SU-DHL-6 (cell line): ENCODE measurements around the gene UFD1.

Experiments used
- H2AFZ ChIP-seq: fragments of 200-600 bp; sonication (generic); 2 replicates; pipeline ENCODE4 v1.6.1; 2014; ENCODE audit warnings: low read depth, mild to moderate bottlenecking, moderate library complexity, mixed read lengths, antibody characterized with exemption, low read length; ENCODE audit not compliant: severe bottlenecking
- H3F3A ChIP-seq: fragments of 200-600 bp; shearing (Covaris generic); 2 replicates; pipeline ENCODE4 v1.6.0; 2016; ENCODE audit warnings: antibody characterized with exemption, mild to moderate bottlenecking; ENCODE audit not compliant: insufficient read depth
- H3K27ac ChIP-seq: fragments of 200-600 bp; sonication (generic); 2 replicates; pipeline ENCODE4 v1.5.1; 2016; ENCODE audit warnings: low read depth, mild to moderate bottlenecking, low read length, moderate library complexity, mixed read lengths
- H3K27me3 ChIP-seq: fragments of 200-600 bp; sonication (generic), shearing (Covaris generic); 2 replicates; pipeline ENCODE4 v1.6.0; 2014; ENCODE audit warnings: mild to moderate bottlenecking, low read length
- H3K36me3 ChIP-seq: fragments of 200-600 bp; sonication (generic); 2 replicates; pipeline ENCODE4 v1.6.1; 2014; ENCODE audit warnings: mild to moderate bottlenecking, low read length, mixed read lengths
- H3K4me2 ChIP-seq: fragments of 300-600, 200-600 bp; shearing (Covaris generic), sonication (generic); 2 replicates; pipeline ENCODE4 v1.6.0; 2014; ENCODE audit warnings: low read length, low read depth, mild to moderate bottlenecking; ENCODE audit not compliant: poor library complexity, severe bottlenecking
- H3K4me3 ChIP-seq: fragments of 200-600 bp; sonication (generic); 2 replicates; pipeline ENCODE4 v1.5.1; 2014; ENCODE audit warnings: antibody characterized with exemption, low read length, mild to moderate bottlenecking, mixed read lengths; ENCODE audit not compliant: insufficient read depth, poor library complexity, severe bottlenecking
- H3K79me2 ChIP-seq: fragments of 200-600 bp; sonication (generic); 2 replicates; pipeline ENCODE4 v1.6.1; 2014; ENCODE audit warnings: mild to moderate bottlenecking, low read length, moderate library complexity; ENCODE audit not compliant: insufficient read depth
- H3K9ac ChIP-seq: fragments of 200-600 bp; sonication (generic); 2 replicates; pipeline ENCODE4 v1.7.0; 2014; ENCODE audit warnings: mild to moderate bottlenecking, low read length
- H3K9me2 ChIP-seq: fragments of 200-600 bp; sonication (generic); replicated peaks from 2 replicates; pipeline ENCODE4 v1.6.1; 2014; ENCODE audit warnings: low read length; ENCODE audit not compliant: insufficient read depth
- H3K9me3 ChIP-seq: fragments of 200-600 bp; sonication (generic); 2 replicates; pipeline ENCODE4 v1.6.1; 2014; ENCODE audit warnings: low read length, mixed read lengths; ENCODE audit not compliant: insufficient read depth
- H4K20me1 ChIP-seq: fragments of 200-600 bp; sonication (generic); 2 replicates; pipeline ENCODE4 v1.6.1; 2014; ENCODE audit warnings: low read depth, mild to moderate bottlenecking, antibody characterized with exemption, low read length, moderate library complexity, mixed read lengths
- EZH2phosphoT487 ChIP-seq: fragments of 200-600 bp; sonication (generic), shearing (Covaris generic); conservative IDR thresholded peaks from 2 replicates; pipeline ENCODE4 v1.6.1; 2018; ENCODE audit warnings: mild to moderate bottlenecking, antibody characterized with exemption, low read length, moderate library complexity, mixed read lengths
- TF ChIP-seq, protein P1 (sequence below): fragments of 200-600 bp; sonication (generic); IDR thresholded peaks from one replicate; pipeline ENCODE4 v1.5.1; 2017; ENCODE audit warnings: antibody characterized with exemption, mild to moderate bottlenecking, low read length, moderate library complexity; ENCODE audit not compliant: insufficient read depth, poor library complexity, severe bottlenecking

UFD1 gene

DNA sequence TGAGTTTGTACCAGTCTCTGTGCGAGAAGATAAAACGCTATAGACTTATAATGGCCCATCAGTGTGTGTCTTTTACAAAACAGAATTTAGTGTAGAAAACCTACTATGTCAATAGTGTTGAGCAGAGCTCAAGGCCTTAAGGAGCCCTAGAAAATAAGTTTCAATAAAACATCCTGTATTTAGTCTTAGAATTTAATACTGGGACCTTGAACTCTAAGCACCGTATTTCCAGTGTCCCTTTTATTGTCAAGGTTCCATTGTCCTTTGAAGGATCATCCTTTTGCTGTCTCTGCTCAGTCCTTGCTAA is 17.3 kb upstream of the UFD1 start:
- H3K27ac ChIP-seq = no peak overlapping the region
- no peaks in the 10 kb centered on the region for H3K27me3 ChIP-seq
- TF ChIP-seq EZH2phosphoT487 = no peak
- TF ChIP-seq, protein P1, sequence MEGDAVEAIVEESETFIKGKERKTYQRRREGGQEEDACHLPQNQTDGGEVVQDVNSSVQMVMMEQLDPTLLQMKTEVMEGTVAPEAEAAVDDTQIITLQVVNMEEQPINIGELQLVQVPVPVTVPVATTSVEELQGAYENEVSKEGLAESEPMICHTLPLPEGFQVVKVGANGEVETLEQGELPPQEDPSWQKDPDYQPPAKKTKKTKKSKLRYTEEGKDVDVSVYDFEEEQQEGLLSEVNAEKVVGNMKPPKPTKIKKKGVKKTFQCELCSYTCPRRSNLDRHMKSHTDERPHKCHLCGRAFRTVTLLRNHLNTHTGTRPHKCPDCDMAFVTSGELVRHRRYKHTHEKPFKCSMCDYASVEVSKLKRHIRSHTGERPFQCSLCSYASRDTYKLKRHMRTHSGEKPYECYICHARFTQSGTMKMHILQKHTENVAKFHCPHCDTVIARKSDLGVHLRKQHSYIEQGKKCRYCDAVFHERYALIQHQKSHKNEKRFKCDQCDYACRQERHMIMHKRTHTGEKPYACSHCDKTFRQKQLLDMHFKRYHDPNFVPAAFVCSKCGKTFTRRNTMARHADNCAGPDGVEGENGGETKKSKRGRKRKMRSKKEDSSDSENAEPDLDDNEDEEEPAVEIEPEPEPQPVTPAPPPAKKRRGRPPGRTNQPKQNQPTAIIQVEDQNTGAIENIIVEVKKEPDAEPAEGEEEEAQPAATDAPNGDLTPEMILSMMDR = no peak
- no peak overlapping the region for H3K9ac ChIP-seq
- H3K9me3 ChIP-seq = no peaks in the 10 kb centered on the region
- H3K79me2 ChIP-seq = no peaks in the 10 kb centered on the region
- H4K20me1 ChIP-seq = no peaks in the 10 kb centered on the region
- H3K4me2 ChIP-seq = no peak overlapping the region
- no peak overlapping the region for H3K4me3 ChIP-seq
- no peaks in the 10 kb centered on the region for H3K9me2 ChIP-seq
- H3K36me3 ChIP-seq = no peaks in the 10 kb centered on the region
- no peak overlapping the region for H2AFZ ChIP-seq
- no peaks in the 10 kb centered on the region for H3F3A ChIP-seq

DNA sequence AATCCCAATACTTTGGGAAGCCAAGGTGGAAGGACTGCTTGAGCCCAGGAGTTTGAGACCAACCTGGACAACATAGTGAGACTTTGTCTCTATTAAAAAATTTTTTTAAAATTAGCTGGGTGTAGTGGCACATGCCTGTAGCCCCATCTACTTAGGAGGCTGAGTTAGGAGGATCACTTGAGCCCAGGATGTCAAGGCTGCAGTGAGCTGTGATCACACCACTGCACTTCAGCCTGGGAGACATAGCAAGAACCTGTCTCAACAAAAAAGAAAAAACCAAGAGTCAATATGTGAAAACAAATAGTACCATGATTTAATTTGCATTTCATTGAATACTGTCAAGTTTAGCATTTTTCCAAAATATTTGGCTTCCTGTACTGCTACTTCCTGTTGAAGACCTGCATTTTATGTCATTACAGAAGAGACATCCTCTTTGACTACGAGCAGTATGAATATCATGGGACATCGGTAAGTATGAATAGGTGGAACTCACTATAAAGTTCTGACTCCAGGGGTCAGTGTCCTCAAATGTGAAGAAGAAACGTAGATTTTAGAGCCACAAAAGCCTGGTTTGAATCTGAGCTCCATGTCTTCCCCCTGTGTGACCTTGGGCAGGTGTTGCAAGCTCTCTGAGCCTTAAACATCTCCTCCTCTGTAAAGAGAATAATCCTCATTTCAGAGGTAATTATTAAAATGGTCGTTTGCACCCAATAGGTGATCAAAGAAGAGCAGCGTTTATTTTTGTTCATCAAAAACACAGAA is 16.8 kb upstream of the UFD1 start:
- TF ChIP-seq EZH2phosphoT487 = no peak
- TF ChIP-seq, protein P1 = no peak
- Histone ChIP-seq H3K9ac (no peak overlapping the region), H3F3A (no peaks in the 10 kb centered on the region), H3K36me3 (no peaks in the 10 kb centered on the region), H4K20me1 (no peaks in the 10 kb centered on the region), H3K4me3 (no peak overlapping the region), H2AFZ (no peak overlapping the region), H3K27ac (no peak overlapping the region), H3K27me3 (no peaks in the 10 kb centered on the region), H3K4me2 (no peak overlapping the region), H3K79me2 (no peaks in the 10 kb centered on the region), H3K9me2 (no peaks in the 10 kb centered on the region), H3K9me3 (no peaks in the 10 kb centered on the region)

DNA sequence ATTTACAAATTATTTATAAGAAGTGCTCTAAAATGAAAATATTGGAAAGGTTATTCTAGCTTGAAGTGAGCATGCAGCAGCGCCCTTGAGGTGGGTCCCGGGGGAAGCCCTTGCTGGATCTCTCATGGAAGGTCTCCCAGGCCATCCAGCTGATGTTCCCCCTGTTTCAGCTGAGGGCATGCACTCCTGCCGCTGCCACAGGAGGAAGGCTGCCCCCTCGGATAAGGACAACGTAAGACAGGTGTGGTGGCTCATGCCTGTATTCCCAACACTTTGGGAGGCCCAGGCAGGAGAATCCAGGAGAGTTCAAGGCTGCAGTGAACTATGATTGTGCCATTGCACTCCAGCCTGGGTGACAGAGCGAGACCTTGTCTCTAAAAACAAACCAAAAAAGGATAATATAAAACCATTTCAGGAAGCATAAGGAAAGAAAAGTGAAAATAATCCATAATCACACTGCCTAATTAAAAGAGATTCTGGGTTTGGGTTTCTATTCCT is 15.7 kb upstream of the UFD1 start:
- H3K9me2 ChIP-seq = no peaks in the 10 kb centered on the region

More for the DNA sequence above, 15.7 kb upstream of the UFD1 start:
- Histone ChIP-seq H4K20me1 (no peaks in the 10 kb centered on the region), H3K9me3 (no peaks in the 10 kb centered on the region), H3K4me3 (no peak overlapping the region), H3K27ac (no peak overlapping the region), H3K27me3 (no peaks in the 10 kb centered on the region), H3F3A (no peaks in the 10 kb centered on the region), H3K79me2 (no peaks in the 10 kb centered on the region), H3K4me2 (no peak overlapping the region), H2AFZ (no peak overlapping the region), H3K9ac (no peak overlapping the region), H3K36me3 (no peaks in the 10 kb centered on the region)
- no peak for TF ChIP-seq EZH2phosphoT487
- TF ChIP-seq, protein P1 = no peak
